CD14-positive monocyte (primary cell): ENCODE results near the gene MGAT4D. TPM values are rescaled to one million over a fixed set of nuclear protein-coding genes. Genes with fewer than 3 reads are reported as not detected.
"Not testable (repeated sequence)": the region's sequence is repeated elsewhere in the genome, so short reads cannot be mapped to it uniquely, and the experiment has no call there.

Experiments
- DNase-seq, 3 donors: peaks; one replicate each; pipeline ENCODE4 v3.0.0-alpha.2; 2011 to 2022
- H2AFZ ChIP-seq: 2 replicates; pipeline ENCODE4 v1.6.0; 2012; ENCODE audit warnings: mild to moderate bottlenecking, low read depth, low read length, inconsistent platforms; ENCODE audit not compliant: insufficient read depth, poor library complexity, severe bottlenecking
- H3K27ac ChIP-seq, 2 donors: 1 replicate in 1 of 2; 2 replicates in 1 of 2; pipeline ENCODE4 v1.5.1; 2012 to 2013; ENCODE audit warnings: low read length in 2 of 2, control low read depth in 1 of 2, inconsistent platforms in 1 of 2, low read depth in 1 of 2, mild to moderate bottlenecking in 1 of 2
- H3K27me3 ChIP-seq, 2 donors: one replicate each; pipeline versions ENCODE4 v1.6.0 to v1.6.1; 2011 to 2013; ENCODE audit warnings: low read length in 2 of 2; ENCODE audit not compliant: control insufficient read depth in 2 of 2, insufficient read depth in 2 of 2
- H3K36me3 ChIP-seq, 2 donors: replicated peaks in 1 of 2; 1 replicate in 1 of 2; 2 replicates in 1 of 2; pipeline versions ENCODE4 v1.5.1 to v1.6.1; 2012 to 2013; ENCODE audit warnings: low read length in 2 of 2, control low read depth in 1 of 2, inconsistent platforms in 1 of 2, mild to moderate bottlenecking in 1 of 2; ENCODE audit not compliant: insufficient read depth in 2 of 2, control insufficient read depth in 1 of 2
- H3K4me1 ChIP-seq, 2 donors: 1 replicate in 1 of 2; 2 replicates in 1 of 2; pipeline versions ENCODE4 v1.5.1 to v1.6.1; 2012 to 2013; ENCODE audit warnings: low read length in 2 of 2, control low read depth in 1 of 2, inconsistent platforms in 1 of 2, mild to moderate bottlenecking in 1 of 2, moderate library complexity in 1 of 2; ENCODE audit not compliant: insufficient read depth in 2 of 2, control insufficient read depth in 1 of 2
- H3K4me2 ChIP-seq: replicated peaks from 2 replicates; pipeline ENCODE3; 2012; ENCODE audit warnings: low read length, moderate library complexity, mild to moderate bottlenecking; ENCODE audit not compliant: poor library complexity, severe bottlenecking; ENCODE audit errors: extremely low read depth
- H3K4me3 ChIP-seq, 3 experiments: fragments of 200-600 bp in 1 of 3; sonication (generic) in 1 of 3; replicated peaks in 1 of 3; 1 replicate in 2 of 3; 2 replicates in 1 of 3; pipeline ENCODE4 v1.5.1; 2011 to 2013; ENCODE audit warnings: low read length in 3 of 3, mild to moderate bottlenecking in 3 of 3, control low read depth in 2 of 3, low read depth in 2 of 3, inconsistent platforms in 1 of 3, moderate library complexity in 1 of 3
- H3K79me2 ChIP-seq: 2 replicates; pipeline ENCODE4 v1.6.0; 2012; ENCODE audit warnings: mild to moderate bottlenecking, control low read depth, inconsistent platforms, low read length, moderate library complexity; ENCODE audit not compliant: insufficient read depth
- H3K9ac ChIP-seq: 2 replicates; pipeline ENCODE4 v1.6.0; 2017; ENCODE audit warnings: low read length, mild to moderate bottlenecking; ENCODE audit not compliant: insufficient read depth, poor library complexity, severe bottlenecking
- H3K9me3 ChIP-seq, 2 donors: replicated peaks in 1 of 2; 1 replicate in 1 of 2; 2 replicates in 1 of 2; pipeline versions ENCODE4 v1.5.1 to v1.6.1; 2012 to 2013; ENCODE audit warnings: low read length in 2 of 2, control low read depth in 1 of 2; ENCODE audit not compliant: control insufficient read depth in 1 of 2, insufficient read depth in 1 of 2
- H4K20me1 ChIP-seq: 2 replicates; pipeline ENCODE4 v1.6.0; 2012; ENCODE audit warnings: mild to moderate bottlenecking, low read length, control low read depth, moderate library complexity; ENCODE audit not compliant: insufficient read depth
- H3K27ac Mint-ChIP-seq, 7 donors: one replicate each; pipeline ENCODE4 v1.8.0; 2020; ENCODE audit warnings: mild to moderate bottlenecking in 7 of 7, mixed read lengths in 7 of 7, moderate library complexity in 6 of 7, inconsistent platforms in 2 of 7
- H3K27me3 Mint-ChIP-seq, 3 donors: one replicate each; pipeline ENCODE4 v1.8.0; 2021 to 2022; ENCODE audit warnings: low read depth in 3 of 3, mild to moderate bottlenecking in 3 of 3, mixed read lengths in 3 of 3, moderate library complexity in 3 of 3, inconsistent platforms in 1 of 3
- H3K36me3 Mint-ChIP-seq, 2 donors: one replicate each; pipeline ENCODE4 v1.8.0; 2020; ENCODE audit warnings: mixed read lengths in 2 of 2, inconsistent platforms in 1 of 2, mild to moderate bottlenecking in 1 of 2
- H3K4me1 Mint-ChIP-seq: one replicate; pipeline ENCODE4 v1.8.0; 2020; ENCODE audit warnings: mild to moderate bottlenecking, mixed read lengths
- H3K4me3 Mint-ChIP-seq, 2 donors: one replicate each; pipeline ENCODE4 v1.8.0; 2020; ENCODE audit warnings: mild to moderate bottlenecking in 2 of 2, mixed read lengths in 2 of 2, moderate library complexity in 1 of 2
- H3K9me3 Mint-ChIP-seq, 7 donors: one replicate each; pipeline ENCODE4 v1.8.0; 2020 to 2022; ENCODE audit warnings: mixed read lengths in 7 of 7, mild to moderate bottlenecking in 6 of 7, moderate library complexity in 6 of 7, inconsistent platforms in 2 of 7
- WGBS: methylation state at CpG from one replicate; pipeline ENCODE4 v1.1.5; 2013; ENCODE audit warnings: missing lambda C conversion rate; ENCODE audit not compliant: insufficient coverage; 5-methylcytosine and 5-hydroxymethylcytosine counted together
- intact Hi-C, 2 donors: fragments of 100-400 bp; cut with micrococcal nuclease; formaldehyde crosslinking; loops; one replicate each; pipeline versions ENCODE4 v1.15.0 to v1.15.1; 2023
- polyA plus RNA-seq, 3 donors: library from polyadenylated mRNA; depleted of rRNA in 1 of 3; unstranded in 2 of 3; stranded (reverse) in 1 of 3; fragments of 300-500 nt in 2 of 3; fragments of >200 nt in 1 of 3; fragmentation: Illumina TruSeq in 2 of 3; gene quantifications; 1 replicate in 2 of 3; 2 replicates in 1 of 3; pipeline ENCODE4 v1.2.3, GENCODE V29; 2012 to 2021
- TF ChIP-seq, protein P1 (sequence below): fragments of 200-600 bp; IDR thresholded peaks from one replicate; pipeline ENCODE4 v1.8.0; 2022; ENCODE audit warnings: antibody characterized with exemption, mild to moderate bottlenecking

MGAT4D gene
- polyA plus RNA-seq, 3 donors: not detected

DNA sequence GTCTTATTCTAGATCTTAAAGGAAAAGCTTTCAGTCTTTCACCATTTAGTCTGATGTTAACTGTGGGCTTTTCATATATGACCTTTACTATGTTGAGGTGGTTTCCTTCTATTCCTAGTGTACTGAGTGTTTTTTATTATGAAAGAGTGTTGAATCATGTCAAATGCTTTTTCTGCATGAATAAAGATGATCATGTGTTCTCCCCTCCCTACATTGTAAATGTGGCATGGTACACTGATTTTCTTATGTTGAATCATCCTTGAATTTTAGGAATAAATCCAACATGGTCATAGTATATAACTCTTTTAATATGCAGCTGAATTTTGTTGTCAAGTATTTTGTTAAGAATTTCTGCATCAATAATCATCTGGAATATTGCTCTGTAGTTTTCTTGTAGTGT, 75.0 kb downstream of the MGAT4D start:
- Mint-ChIP-seq H3K27me3 (peaks cover 2 to 10% (median 6%) of the 10 kb centered on the region in 3 donors), H3K27ac (no peak overlapping the region), H3K4me3 (no peak overlapping the region), H3K9me3 (no peaks in the 10 kb centered on the region), H3K4me1 (peaks cover 13% of the 10 kb centered on the region), H3K36me3 (no peaks in the 10 kb centered on the region)
- Histone ChIP-seq H3K4me2 (no peak overlapping the region), H3K4me1 (peaks cover 10 to 13% of the 10 kb centered on the region in 2 donors), H3K79me2 (no peaks in the 10 kb centered on the region), H3K36me3 (no peaks in the 10 kb centered on the region), H3K4me3 (no peak overlapping the region), H3K27ac (no peak overlapping the region), H2AFZ (no peak overlapping the region), H4K20me1 (no peaks in the 10 kb centered on the region), H3K9me3 (no peaks in the 10 kb centered on the region), H3K9ac (no peak overlapping the region), H3K27me3 (peaks cover 0 to 4% of the 10 kb centered on the region in 2 donors)
- TF ChIP-seq, protein P1, sequence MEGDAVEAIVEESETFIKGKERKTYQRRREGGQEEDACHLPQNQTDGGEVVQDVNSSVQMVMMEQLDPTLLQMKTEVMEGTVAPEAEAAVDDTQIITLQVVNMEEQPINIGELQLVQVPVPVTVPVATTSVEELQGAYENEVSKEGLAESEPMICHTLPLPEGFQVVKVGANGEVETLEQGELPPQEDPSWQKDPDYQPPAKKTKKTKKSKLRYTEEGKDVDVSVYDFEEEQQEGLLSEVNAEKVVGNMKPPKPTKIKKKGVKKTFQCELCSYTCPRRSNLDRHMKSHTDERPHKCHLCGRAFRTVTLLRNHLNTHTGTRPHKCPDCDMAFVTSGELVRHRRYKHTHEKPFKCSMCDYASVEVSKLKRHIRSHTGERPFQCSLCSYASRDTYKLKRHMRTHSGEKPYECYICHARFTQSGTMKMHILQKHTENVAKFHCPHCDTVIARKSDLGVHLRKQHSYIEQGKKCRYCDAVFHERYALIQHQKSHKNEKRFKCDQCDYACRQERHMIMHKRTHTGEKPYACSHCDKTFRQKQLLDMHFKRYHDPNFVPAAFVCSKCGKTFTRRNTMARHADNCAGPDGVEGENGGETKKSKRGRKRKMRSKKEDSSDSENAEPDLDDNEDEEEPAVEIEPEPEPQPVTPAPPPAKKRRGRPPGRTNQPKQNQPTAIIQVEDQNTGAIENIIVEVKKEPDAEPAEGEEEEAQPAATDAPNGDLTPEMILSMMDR: no peak
- no peak for DNase-seq
- intact Hi-C loops: no loop called here

DNA sequence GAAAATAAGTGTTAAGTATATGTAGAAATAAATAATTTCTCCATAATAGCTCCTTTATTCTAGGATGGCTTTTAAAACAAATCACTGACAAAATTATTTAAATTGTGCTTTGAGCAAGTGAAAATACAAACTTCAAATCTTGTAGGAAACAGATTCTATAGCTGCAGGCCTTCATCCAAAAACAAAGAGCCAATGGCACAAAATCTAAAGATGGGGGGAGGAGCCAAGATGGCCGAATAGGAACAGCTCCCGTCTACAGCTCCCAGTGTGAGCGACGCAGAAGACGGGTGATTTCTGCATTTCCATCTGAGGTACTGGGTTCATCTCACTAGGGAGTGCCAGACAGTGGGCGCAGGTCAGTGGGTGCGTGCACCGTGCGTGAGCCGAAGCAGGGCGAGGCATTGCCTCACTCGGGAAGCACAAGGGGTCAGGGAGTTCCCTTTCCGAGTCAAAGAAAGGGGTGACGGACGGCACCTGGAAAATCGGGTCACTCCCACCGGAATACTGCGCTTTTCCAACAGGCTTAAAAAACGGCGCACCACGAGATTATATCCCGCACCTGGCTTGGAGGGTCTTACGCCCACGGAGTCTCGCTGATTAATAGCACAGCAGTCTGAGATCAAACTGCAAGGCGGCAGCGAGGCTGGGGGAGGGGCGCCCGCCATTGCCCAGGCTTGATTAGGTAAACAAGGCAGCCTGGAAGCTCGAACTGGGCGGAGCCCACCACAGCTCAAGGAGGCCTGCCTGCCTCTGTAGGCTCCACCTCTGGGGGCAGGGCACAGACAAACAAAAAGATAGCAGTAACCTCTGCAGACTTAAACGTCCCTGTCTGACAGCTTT, 84.7 kb downstream of the MGAT4D start:
- H3K4me1 Mint-ChIP-seq, intact Hi-C loops: not testable (repeated sequence)

More for the DNA sequence above, 84.7 kb downstream of the MGAT4D start:
- not testable (repeated sequence) for H4K20me1 ChIP-seq, H3K4me1 ChIP-seq, H3K4me2 ChIP-seq, H2AFZ ChIP-seq, H3K9me3 Mint-ChIP-seq, H3K36me3 ChIP-seq, H3K79me2 ChIP-seq, DNase-seq, H3K27me3 Mint-ChIP-seq, H3K27ac Mint-ChIP-seq, H3K36me3 Mint-ChIP-seq, H3K4me3 Mint-ChIP-seq, H3K9me3 ChIP-seq, H3K9ac ChIP-seq, H3K27ac ChIP-seq, H3K4me3 ChIP-seq, H3K27me3 ChIP-seq
- WGBS: 96% methylated on average over 14 of the region's 32 CpGs
